OCI-LY7 (cell line): ENCODE results near the gene POLR3H.

Experiments
- EZH2phosphoT487 ChIP-seq: fragments of 200-600 bp; sonication (generic); IDR thresholded peaks from 2 replicates; pipeline ENCODE4 v1.6.1; 2018; ENCODE audit warnings: low read depth, borderline replicate concordance, mild to moderate bottlenecking, mixed run types, antibody characterized with exemption, low read length, moderate library complexity, mixed read lengths
- TF ChIP-seq, protein P1 (sequence below): fragments of 200-600 bp; sonication (generic); conservative IDR thresholded peaks from 2 replicates; pipeline ENCODE4 v1.5.1; 2014; ENCODE audit warnings: mild to moderate bottlenecking, antibody characterized with exemption, low read length, moderate library complexity, mixed read lengths

DNA sequence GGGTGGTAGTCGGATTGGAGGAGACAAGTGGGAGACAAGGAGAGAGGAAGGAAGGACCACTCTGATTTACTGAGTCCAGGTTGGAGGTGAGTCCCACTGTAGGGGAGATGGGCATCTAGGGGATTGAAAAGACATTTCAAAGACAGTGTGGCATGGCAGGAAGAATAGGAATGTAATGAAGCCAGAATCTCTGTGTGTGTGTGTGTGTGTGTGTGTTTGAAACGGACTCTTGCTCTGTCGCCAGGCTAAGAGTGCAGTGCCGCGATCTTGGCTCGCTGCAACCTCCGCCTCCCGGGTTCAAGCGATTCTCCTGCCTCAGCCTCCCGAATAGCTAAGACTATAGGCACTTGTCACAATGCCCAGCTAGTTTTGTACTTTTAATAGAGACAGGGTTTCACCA lies 12.3 kb upstream of the POLR3H start:
- TF ChIP-seq, protein P1, sequence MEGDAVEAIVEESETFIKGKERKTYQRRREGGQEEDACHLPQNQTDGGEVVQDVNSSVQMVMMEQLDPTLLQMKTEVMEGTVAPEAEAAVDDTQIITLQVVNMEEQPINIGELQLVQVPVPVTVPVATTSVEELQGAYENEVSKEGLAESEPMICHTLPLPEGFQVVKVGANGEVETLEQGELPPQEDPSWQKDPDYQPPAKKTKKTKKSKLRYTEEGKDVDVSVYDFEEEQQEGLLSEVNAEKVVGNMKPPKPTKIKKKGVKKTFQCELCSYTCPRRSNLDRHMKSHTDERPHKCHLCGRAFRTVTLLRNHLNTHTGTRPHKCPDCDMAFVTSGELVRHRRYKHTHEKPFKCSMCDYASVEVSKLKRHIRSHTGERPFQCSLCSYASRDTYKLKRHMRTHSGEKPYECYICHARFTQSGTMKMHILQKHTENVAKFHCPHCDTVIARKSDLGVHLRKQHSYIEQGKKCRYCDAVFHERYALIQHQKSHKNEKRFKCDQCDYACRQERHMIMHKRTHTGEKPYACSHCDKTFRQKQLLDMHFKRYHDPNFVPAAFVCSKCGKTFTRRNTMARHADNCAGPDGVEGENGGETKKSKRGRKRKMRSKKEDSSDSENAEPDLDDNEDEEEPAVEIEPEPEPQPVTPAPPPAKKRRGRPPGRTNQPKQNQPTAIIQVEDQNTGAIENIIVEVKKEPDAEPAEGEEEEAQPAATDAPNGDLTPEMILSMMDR, result no peak
- TF ChIP-seq EZH2phosphoT487, result no peak
